Activated CD8-positive, alpha-beta T cell treated with anti-CD3 and anti-CD28 coated beads for 36 hours (primary cell): ENCODE results near the gene HNRNPM. TPM values are rescaled to one million over a fixed set of nuclear protein-coding genes. Genes with fewer than 3 reads are reported as not detected.
"Not testable (repeated sequence)": the region's sequence is repeated elsewhere in the genome, so short reads cannot be mapped to it uniquely, and the experiment has no call there.

ENCODE experiments used
- ATAC-seq: fragments of 200-7000 bp; cut with Tn5 transposase; one replicate; pipeline ENCODE4 v1.10.0; 2021; ENCODE audit warnings: mild to moderate bottlenecking, moderate library complexity
- CTCF ChIA-PET: fragments of 350-600 bp; sonication (Branson Sonifier 250); formaldehyde crosslinking; loops from one replicate; lab custom pipeline; 2021; ENCODE audit warnings: antibody characterized with exemption; lab: Charles Lee
- POLR2A ChIA-PET: fragments of 350-600 bp; sonication (Branson Sonifier 250); formaldehyde crosslinking; loops from one replicate; lab custom pipeline; 2021; ENCODE audit warnings: antibody characterized with exemption; lab: Charles Lee
- DNase-seq: peaks from one replicate; pipeline ENCODE4 v3.0.0-alpha.2; 2020
- H3K27ac Mint-ChIP-seq: one replicate; pipeline ENCODE4 v1.8.0; 2021; ENCODE audit warnings: mild to moderate bottlenecking, mixed read lengths
- H3K27me3 Mint-ChIP-seq: one replicate; pipeline ENCODE4 v1.8.0; 2021; ENCODE audit warnings: mixed read lengths
- H3K36me3 Mint-ChIP-seq: one replicate; pipeline ENCODE4 v1.8.0; 2021; ENCODE audit warnings: low read depth, mixed read lengths
- H3K4me1 Mint-ChIP-seq: one replicate; pipeline ENCODE4 v1.8.0; 2021; ENCODE audit warnings: low read depth, mixed read lengths
- H3K4me3 Mint-ChIP-seq: one replicate; pipeline ENCODE4 v1.8.0; 2021; ENCODE audit warnings: mild to moderate bottlenecking, moderate library complexity, mixed read lengths
- H3K9me3 Mint-ChIP-seq: one replicate; pipeline ENCODE4 v1.8.0; 2021; ENCODE audit warnings: mixed read lengths
- CTCF ChIP-seq: fragments of 200-600 bp; IDR thresholded peaks from one replicate; pipeline ENCODE4 v1.8.0; 2022; ENCODE audit warnings: antibody characterized with exemption, mild to moderate bottlenecking
- intact Hi-C: fragments of 100-400 bp; cut with micrococcal nuclease; formaldehyde crosslinking; loops from one replicate; pipeline ENCODE4 v1.10.0; 2022
- total RNA-seq, 2 experiments: library from RNA; stranded (reverse); gene quantifications; one replicate each; pipeline ENCODE4 v1.2.3, GENCODE V29; 2021

HNRNPM gene
- total RNA-seq, 2 experiments from 2014 or later = 242 to 254 TPM

GRCh38 chr19:8423817-8424223, 21.0 kb upstream of the HNRNPM start:
- ChIA-PET CTCF (interaction anchor here (1.0 to 2.9 kb wide), 3 partner anchors 10 to 156 kb away, joined by 3 to 14 read pairs (median 9); partner anchors contain the start of gene MARCHF2), POLR2A (interaction anchor here (0.5 kb wide), 1 partner anchor 1643 kb away, joined by 3 read pairs; no protein-coding TSS in a partner anchor)
- H3K27me3 Mint-ChIP-seq = no peaks in the 10 kb centered on the region
- no peaks in the 10 kb centered on the region for H3K4me1 Mint-ChIP-seq
- H3K36me3 Mint-ChIP-seq = peaks cover 1% of the 10 kb centered on the region
- no peaks in the 10 kb centered on the region for H3K9me3 Mint-ChIP-seq
- ATAC-seq (peak; percentile 24), DNase-seq (no peak)
- no peak overlapping the region for H3K27ac Mint-ChIP-seq
- no peak for TF ChIP-seq CTCF
- intact Hi-C loops = no loop called here
- H3K4me3 Mint-ChIP-seq = no peak overlapping the region

- H3K4me3 Mint-ChIP-seq, intact Hi-C loops, DNase-seq, H3K4me1 Mint-ChIP-seq, H3K27ac Mint-ChIP-seq, H3K9me3 Mint-ChIP-seq, ATAC-seq, H3K27me3 Mint-ChIP-seq, H3K36me3 Mint-ChIP-seq: not testable (repeated sequence)
- ChIA-PET CTCF (interaction anchor here (2.8 to 2.9 kb wide), 2 partner anchors 12 to 71 kb away, joined by 9 to 14 read pairs; partner anchors contain the start of gene MARCHF2), POLR2A (interaction anchor here (0.7 to 1.3 kb wide), 2 partner anchors 19 to 82 kb away, joined by 3 to 5 read pairs; partner anchors contain the start of gene KANK3)
Observed at GRCh38 chr19:8425331-8425730, 19.4 kb upstream of the HNRNPM start.

- Mint-ChIP-seq H3K9me3 (no peaks in the 10 kb centered on the region), H3K36me3 (peaks cover 1% of the 10 kb centered on the region), H3K27me3 (no peaks in the 10 kb centered on the region), H3K4me3 (no peak overlapping the region), H3K4me1 (no peaks in the 10 kb centered on the region), H3K27ac (no peak overlapping the region)
- TF ChIP-seq CTCF = no peak
- CTCF ChIA-PET = interaction anchor here (1.4 to 2.9 kb wide), 2 partner anchors 12 to 73 kb away, joined by 3 to 9 read pairs; partner anchors contain the start of gene MARCHF2
- intact Hi-C loops = no loop called here
- POLR2A ChIA-PET = interaction anchor here (1.0 to 1.3 kb wide), 2 partner anchors 18 to 87 kb away, joined by 3 read pairs; partner anchors contain the start of gene ZNF414
- ATAC-seq (no peak), DNase-seq (no peak)
Observed at GRCh38 chr19:8426283-8426682, 18.5 kb upstream of the HNRNPM start.

GRCh38 chr19:8429044-8429443, 15.7 kb upstream of the HNRNPM start:
- POLR2A ChIA-PET = no interaction called here
- no peak overlapping the region for H3K27ac Mint-ChIP-seq
- no peak for TF ChIP-seq CTCF
- intact Hi-C loops = no loop called here
- no peaks in the 10 kb centered on the region for H3K36me3 Mint-ChIP-seq
- no peaks in the 10 kb centered on the region for H3K9me3 Mint-ChIP-seq
- H3K4me1 Mint-ChIP-seq = no peaks in the 10 kb centered on the region
- no peaks in the 10 kb centered on the region for H3K27me3 Mint-ChIP-seq
- no peak overlapping the region for H3K4me3 Mint-ChIP-seq
- ATAC-seq (no peak), DNase-seq (no peak)
- CTCF ChIA-PET = no interaction called here

GRCh38 chr19:8429826-8430225, 14.9 kb upstream of the HNRNPM start:
- H3K27me3 Mint-ChIP-seq = no peaks in the 10 kb centered on the region
- H3K9me3 Mint-ChIP-seq = no peaks in the 10 kb centered on the region
- intact Hi-C loops = no loop called here
- ATAC-seq (no peak), DNase-seq (no peak)
- no peaks in the 10 kb centered on the region for H3K4me1 Mint-ChIP-seq
- H3K4me3 Mint-ChIP-seq = no peak overlapping the region
- CTCF ChIA-PET = interaction anchor here (1.2 kb wide), 1 partner anchor 17 kb away, joined by 4 read pairs; the partner anchor contains the start of gene MARCHF2
- H3K36me3 Mint-ChIP-seq = no peaks in the 10 kb centered on the region
- no peak for TF ChIP-seq CTCF
- H3K27ac Mint-ChIP-seq = no peak overlapping the region
- POLR2A ChIA-PET = no interaction called here
